Measurements from ENCODE around the gene ESYT2. TPM values are rescaled to one million over a fixed set of nuclear protein-coding genes. Genes with fewer than 3 reads are reported as not detected.
A peak's percentile ranks its signal among the peaks of the same experiment; 100 is the strongest.

The ESYT2 gene
- total RNA-seq, 4 donors from 2014 or later = 209 to 286 (median 230) TPM

GRCh38 chr7:158868764-158869410, 39.6 kb upstream of the ESYT2 start:
- ATAC-seq = no peak
- Histone ChIP-seq H3K9me3 (no peaks in the 10 kb centered on the region), H3K4me1 (peaks cover 0 to 32% (median 4%) of the 10 kb centered on the region in 3 donors), H3K4me3 (no peak overlapping the region), H3K36me3 (peaks cover 0 to 36% of the 10 kb centered on the region in 2 donors), H3K27ac (peak overlapping the region in 1 of 4 donors; percentile 24), H3K27me3 (no peaks in the 10 kb centered on the region)
- no peak for TF ChIP-seq EP300 (IDR thresholded peaks at IDR 0.05)
- TF ChIP-seq POLR2A (IDR thresholded peaks at IDR 0.05) = no peak
- no peak for TF ChIP-seq POLR2AphosphoS5 (IDR thresholded peaks at IDR 0.05)
- no peak for TF ChIP-seq CTCF (IDR thresholded peaks at IDR 0.05)
- WGBS, 2 donors (ENCODE audit: low coverage in 1 of 2) = no CpG with 5 or more reads among the region's 7 CpGs

GRCh38 chr7:158867214-158867984, 38.1 kb upstream of the ESYT2 start:
- no peak for ATAC-seq
- WGBS, 2 donors (ENCODE audit: low coverage in 1 of 2) = 96% methylated on average over 4 of the region's 30 CpGs; no CpG with 5 or more reads in 1 of the 2 donors
- Histone ChIP-seq H3K27me3 (no peaks in the 10 kb centered on the region), H3K4me3 (no peak overlapping the region), H3K4me1 (peaks cover 0 to 40% (median 4%) of the 10 kb centered on the region in 3 donors), H3K36me3 (peaks cover 0 to 21% of the 10 kb centered on the region in 2 donors), H3K9me3 (no peaks in the 10 kb centered on the region), H3K27ac (no peak overlapping the region)
- no peak for TF ChIP-seq POLR2A (IDR thresholded peaks at IDR 0.05)
- no peak for TF ChIP-seq POLR2AphosphoS5 (IDR thresholded peaks at IDR 0.05)
- no peak for TF ChIP-seq CTCF (IDR thresholded peaks at IDR 0.05)
- no peak for TF ChIP-seq EP300 (IDR thresholded peaks at IDR 0.05)

GRCh38 chr7:158865977-158866376, 36.7 kb upstream of the ESYT2 start:
- Histone ChIP-seq H3K27me3 (no peaks in the 10 kb centered on the region), H3K36me3 (peaks cover 0 to 6% of the 10 kb centered on the region in 2 donors), H3K9me3 (no peaks in the 10 kb centered on the region), H3K4me1 (peaks cover 0 to 47% (median 4%) of the 10 kb centered on the region in 3 donors), H3K27ac (peak overlapping the region in 3 of 4 donors; percentile 91 to 92 (median 91)), H3K4me3 (no peak overlapping the region)
- WGBS, 2 donors (ENCODE audit: low coverage in 1 of 2) = 95 to 100% methylated on average over 4 of the region's 4 CpGs
- ATAC-seq = no peak
- TF ChIP-seq EP300 (IDR thresholded peaks at IDR 0.05) (no peak), POLR2A (IDR thresholded peaks at IDR 0.05) (no peak), POLR2AphosphoS5 (IDR thresholded peaks at IDR 0.05) (no peak), CTCF (IDR thresholded peaks at IDR 0.05) (no peak)

GRCh38 chr7:158865462-158865922, 36.2 kb upstream of the ESYT2 start:
- Histone ChIP-seq H3K9me3 (no peaks in the 10 kb centered on the region), H3K4me3 (no peak overlapping the region), H3K27me3 (no peaks in the 10 kb centered on the region), H3K36me3 (peaks cover 0 to 3% of the 10 kb centered on the region in 2 donors), H3K27ac (peak overlapping the region in 3 of 4 donors; percentile 91 to 92 (median 91)), H3K4me1 (peaks cover 0 to 50% (median 4%) of the 10 kb centered on the region in 3 donors)
- 64 to 100% methylated on average over 1 to 3 of the region's 7 CpGs for WGBS, 2 donors (ENCODE audit: low coverage in 1 of 2)
- no peak for ATAC-seq
- no peak for TF ChIP-seq POLR2AphosphoS5 (IDR thresholded peaks at IDR 0.05)

GRCh38 chr7:158864833-158865232, 35.5 kb upstream of the ESYT2 start:
- Histone ChIP-seq H3K9me3 (no peaks in the 10 kb centered on the region), H3K27me3 (no peaks in the 10 kb centered on the region), H3K4me1 (peaks cover 0 to 50% (median 4%) of the 10 kb centered on the region in 3 donors), H3K27ac (peak overlapping the region; percentile 90 to 92 (median 91)), H3K4me3 (no peak overlapping the region), H3K36me3 (peaks cover 0 to under 1% of the 10 kb centered on the region in 2 donors)
- 95% methylated on average over 7 of the region's 7 CpGs; no CpG with 5 or more reads in 1 of the 2 donors for WGBS, 2 donors (ENCODE audit: low coverage in 1 of 2)
- no peak for TF ChIP-seq POLR2AphosphoS5 (IDR thresholded peaks at IDR 0.05)
- TF ChIP-seq CTCF (IDR thresholded peaks at IDR 0.05) = no peak
- TF ChIP-seq EP300 (IDR thresholded peaks at IDR 0.05) = no peak
- no peak for TF ChIP-seq POLR2A (IDR thresholded peaks at IDR 0.05)
- no peak for ATAC-seq
